T-helper 22 cell (primary cell): ENCODE measurements around the gene ADTRP.

Experiments
- DNase-seq: peaks from one replicate; pipeline ENCODE4 v3.0.0-alpha.2; 2020; ENCODE audit warnings: low read depth

ADTRP gene

DNA sequence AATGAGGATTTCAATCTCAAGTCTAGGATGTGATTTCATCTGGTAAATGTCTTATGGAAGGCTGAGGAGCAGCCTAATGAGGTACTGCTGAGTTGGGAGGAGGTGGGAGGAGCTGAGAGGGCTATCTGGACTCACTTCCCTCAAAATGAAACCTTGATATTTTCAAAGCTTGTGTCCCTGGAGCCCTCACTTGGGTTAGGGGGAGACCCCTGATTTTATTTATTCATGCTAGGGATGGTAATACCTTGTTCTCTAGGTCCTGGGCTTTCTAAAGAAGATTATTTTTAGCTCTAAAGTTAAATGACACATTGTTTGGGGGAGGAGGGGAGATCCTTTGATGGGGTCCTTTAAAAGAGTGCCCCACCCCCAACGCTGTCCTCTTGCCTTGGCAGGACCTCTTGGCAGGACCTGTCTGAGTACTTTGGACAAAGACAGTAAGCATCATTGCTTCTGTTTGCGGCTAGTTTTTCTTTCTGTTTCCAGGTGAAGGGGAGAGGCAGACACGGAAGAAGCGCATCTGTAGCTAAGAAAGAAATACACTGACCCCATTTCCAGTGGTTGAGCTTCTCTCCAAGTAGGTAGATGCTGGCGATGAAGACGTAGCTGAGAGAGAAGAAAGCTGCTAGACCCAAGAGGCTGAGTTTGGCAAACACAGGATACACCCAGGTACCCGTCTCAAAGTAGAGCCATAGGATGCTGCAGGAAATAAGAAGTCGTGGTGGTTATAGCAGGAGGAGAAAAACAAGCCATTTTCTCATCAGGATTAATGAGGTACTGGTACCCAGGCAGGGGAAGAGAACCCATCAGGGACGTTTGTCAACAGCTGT lies 55.6 kb downstream of the ADTRP start:
- DNase-seq: no peak

GRCh38 chr6:11722220-11722619 lies 56.4 kb downstream of the ADTRP start:
- no peak for DNase-seq

DNA sequence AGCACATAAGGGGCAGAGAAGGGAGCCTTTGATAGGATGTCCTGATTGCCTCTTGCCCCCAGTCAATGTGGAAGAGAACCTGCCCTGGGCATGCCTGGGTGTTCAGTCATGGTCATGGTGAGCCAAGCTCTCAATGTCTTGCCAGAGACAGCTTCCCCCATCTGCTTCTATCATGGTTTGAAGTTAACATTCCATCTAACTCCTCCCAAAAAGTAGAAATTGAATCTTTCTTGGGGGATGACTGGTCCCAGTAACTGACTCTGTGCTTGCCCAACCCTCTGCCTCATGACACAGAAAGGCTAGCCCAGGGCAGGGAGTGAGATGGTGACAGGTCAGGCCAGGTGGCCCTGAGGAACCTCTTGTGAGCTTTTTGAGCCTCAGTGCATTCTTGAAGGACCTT lies 60.1 kb downstream of the ADTRP start:
- DNase-seq: no peak

GRCh38 chr6:11718031-11718430 lies 60.6 kb downstream of the ADTRP start:
- no peak for DNase-seq

GRCh38 chr6:11714798-11715285 lies 63.8 kb downstream of the ADTRP start:
- DNase-seq: no peak

GRCh38 chr6:11714116-11714797 lies 64.3 kb downstream of the ADTRP start:
- DNase-seq: no peak

- DNase-seq: no peak
These were observed 65.8 kb downstream of the ADTRP start for GRCh38 chr6:11712760-11713159.

- no peak for DNase-seq
These were observed 66.5 kb downstream of the ADTRP start for GRCh38 chr6:11711984-11712711.

DNA sequence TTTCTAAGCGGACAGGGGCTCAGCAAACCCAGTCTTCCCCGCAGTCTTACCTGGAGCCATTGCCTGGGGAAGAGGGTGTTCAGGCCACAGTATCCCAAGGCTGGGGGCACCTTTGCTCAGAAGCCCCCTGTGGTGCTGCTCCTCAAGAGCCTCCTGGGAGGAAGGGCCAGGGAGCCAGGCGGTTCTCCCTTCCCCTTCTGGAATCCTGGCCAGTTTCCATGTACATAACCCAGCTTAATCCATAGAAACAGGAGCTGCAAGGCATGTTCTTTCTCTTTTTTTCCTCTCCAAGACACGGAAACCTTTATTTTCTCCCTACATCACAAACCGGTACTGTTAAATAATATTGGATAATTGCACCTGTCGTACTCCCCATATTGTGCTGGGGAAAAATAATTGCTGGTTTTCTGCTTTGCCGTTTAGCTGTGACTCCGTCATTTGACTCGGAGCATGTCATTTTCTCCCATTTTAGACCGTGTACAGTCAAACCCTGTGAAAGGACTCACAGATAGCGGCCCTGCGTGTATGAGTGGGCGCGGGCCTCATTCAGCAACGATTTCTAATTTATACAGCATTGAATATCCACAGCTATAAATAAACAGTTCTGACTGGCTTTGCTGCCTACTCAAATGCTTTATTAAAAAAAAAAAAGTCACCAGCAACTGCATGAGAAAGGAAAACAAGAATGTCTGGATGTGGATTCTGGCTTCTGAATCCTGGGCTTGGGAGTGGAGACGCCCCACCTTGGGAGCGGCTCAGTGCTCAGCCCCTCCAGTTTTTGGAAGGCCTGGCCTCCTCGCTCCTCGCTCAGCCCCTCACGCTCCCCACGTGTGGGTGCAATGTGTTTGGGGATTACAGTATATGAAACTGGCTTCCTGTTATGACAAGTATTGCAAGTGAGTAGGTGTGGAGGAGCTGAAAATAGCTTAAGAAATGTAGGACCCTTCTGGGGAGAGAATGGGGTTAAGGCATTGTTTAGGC lies 67.3 kb downstream of the ADTRP start:
- no peak for DNase-seq

DNA sequence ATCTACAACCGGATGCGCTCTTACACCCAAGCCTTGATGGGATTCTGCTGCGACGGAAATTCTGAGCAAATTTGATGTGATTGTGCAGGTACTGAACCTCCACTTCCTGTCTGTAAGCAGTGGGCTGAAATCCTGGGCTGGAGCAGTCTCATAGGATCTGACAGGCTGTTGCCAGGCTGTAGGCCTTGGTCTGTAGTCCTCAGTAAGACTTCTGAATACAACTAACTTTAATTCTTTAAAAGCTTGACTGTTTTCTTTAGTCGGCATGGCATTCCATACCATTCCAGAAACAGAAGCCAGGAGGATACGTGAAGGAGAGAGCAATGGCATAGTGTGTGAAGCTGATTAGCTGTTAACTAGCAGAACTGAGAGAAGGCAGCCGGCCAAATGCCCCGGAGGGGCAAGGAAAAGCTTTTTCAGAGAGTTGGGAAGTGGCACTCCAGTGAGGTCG lies 68.3 kb downstream of the ADTRP start:
- peak; percentile 13 for DNase-seq

DNA sequence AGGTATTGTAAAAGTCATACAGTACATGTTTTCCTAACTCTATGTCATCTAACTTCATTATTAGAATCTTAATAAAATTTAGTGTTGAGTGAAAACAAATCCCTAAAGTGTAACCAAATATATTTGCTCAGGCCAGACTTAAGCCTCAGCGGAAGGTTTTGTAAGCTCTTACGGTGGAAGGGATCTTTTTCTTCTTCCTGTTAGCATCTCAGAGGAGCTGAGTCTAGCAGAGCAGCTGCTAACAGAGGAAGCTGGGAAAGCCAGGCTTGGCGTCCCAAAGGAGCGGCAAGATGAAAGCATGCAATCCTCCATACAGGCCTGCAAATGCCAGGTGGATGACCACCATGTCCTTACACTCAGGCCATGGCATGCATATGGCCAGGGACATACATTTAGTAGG lies 72.4 kb downstream of the ADTRP start:
- no peak for DNase-seq

DNA sequence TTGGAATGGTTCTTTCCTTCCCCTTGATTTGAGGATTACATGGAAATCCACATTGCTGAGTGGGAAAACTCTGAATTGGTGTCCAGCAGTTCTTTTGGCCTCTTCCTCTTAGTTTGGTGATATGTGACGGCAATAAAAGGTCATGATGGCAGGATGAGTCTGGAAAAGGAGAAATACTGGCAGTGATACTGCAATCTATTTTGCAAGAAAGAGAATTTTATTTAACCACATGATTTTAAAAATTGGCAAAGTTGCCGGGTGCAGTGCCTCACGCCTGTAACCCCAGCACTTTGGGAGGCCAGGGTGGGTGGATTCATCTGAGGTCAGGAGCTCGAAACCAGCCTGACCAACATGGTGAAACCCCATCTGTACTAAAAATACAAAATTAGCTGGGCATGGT lies 73.1 kb downstream of the ADTRP start:
- no peak for DNase-seq

GRCh38 chr6:11705069-11705468 lies 73.5 kb downstream of the ADTRP start:
- DNase-seq: no peak

DNA sequence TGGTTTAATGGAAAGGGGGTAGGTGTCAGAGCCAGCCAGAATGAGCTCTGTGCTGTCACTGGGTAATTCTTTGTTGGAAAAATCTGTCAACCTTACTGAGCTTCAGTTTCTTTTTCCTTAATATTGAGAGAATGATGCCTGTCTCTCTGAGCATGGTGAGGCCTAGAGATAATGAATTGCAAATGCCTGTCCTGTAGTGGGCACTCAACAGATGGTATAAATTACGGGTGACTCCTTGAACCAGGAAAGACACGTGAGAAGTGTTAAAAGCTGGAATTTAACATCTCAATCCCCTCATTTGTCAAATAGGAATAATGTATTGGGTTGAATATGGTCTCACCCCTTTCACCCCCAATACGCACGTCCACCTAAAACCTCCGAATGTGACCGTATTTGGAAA lies 74.9 kb downstream of the ADTRP start:
- no peak for DNase-seq

DNA sequence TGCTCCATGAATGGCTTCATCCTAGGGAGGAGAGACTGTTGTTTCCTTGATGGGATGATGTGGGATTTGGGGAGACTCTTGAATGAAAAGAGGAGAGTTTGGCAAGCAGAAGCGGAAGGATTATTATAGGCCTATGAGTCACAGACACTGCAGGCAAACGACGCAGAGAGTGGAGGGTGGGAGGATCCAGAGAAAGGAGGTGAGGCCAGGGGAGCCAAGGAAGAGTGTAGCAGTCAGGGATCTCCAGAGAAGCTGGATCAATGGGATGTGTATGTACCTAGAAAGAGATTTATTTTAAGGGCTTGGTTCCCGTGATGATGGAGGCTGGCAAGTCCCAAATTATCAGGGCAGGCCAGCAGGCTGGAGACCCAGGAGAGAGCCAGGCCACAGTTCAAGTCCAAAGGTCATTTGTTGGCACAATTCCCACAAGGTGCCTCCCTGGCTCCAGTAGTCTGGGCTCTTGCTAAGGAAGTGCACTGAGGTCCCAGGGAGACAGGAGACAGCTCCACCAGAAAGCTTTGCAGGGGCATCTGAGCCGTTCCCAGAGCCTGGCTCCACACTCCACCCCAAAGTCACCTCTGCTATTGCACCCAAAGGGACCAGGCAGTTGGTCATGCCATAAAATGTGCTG lies 76.0 kb downstream of the ADTRP start:
- no peak for DNase-seq

DNA sequence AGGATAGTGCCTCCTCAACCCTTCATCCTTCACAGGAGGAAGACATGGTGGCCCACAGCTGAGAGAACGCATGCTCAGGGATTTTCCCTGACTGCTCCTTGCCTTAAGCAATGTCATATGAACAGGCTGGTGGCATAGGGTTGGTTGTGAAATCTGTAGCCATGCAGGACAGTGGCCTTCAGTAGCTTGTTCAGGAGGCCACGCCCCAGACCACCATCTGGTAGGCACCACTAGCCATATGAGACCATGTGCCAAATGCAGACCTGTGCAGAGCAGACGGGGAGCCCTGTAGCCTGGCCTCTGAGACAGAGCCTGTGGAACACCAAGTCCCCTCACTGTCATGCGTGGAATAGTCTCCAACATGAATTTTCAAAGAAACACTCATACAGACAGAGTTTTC lies 76.5 kb downstream of the ADTRP start:
- no peak for DNase-seq

GRCh38 chr6:11701573-11701972 lies 77.0 kb downstream of the ADTRP start:
- DNase-seq: no peak

DNA sequence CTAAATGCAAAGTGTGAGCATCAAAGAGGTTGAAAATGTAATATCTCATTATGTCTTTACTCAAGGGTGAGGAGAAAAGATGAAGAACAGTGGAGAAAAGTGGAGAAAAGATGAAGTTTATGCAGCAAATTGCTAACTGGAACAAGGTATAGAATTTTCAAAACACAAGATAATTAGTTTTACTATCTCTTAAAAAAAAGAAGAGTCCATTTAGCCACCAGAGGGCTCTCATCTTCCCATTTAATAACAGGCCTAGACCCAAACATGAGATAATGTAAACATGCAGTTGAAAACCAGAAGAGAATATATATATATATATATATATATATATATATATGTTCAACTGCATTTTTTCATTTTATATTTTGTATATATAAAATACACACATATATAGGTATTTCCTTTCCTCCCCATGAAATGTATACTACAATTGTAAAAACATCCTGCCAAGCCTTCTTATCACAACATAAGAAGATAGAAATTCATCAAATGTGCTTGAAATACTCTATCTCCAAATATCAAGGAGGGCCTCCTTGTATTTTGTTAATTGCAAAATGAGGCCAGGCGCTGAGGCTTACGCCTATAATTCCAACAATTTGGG lies 78.4 kb downstream of the ADTRP start:
- no peak for DNase-seq

- no peak for DNase-seq
These were observed 79.0 kb downstream of the ADTRP start for GRCh38 chr6:11699576-11699975.
